ENCODE measurements around the gene CRTC1.

GRCh38 chr19:18650021-18650390 lies 33.5 kb upstream of the CRTC1 start:
- TF ChIP-seq GATA3 (IDR thresholded peaks at IDR 0.05; ENCODE audit: low read depth, low read length): no peak
- TF ChIP-seq GATA2 (IDR thresholded peaks at IDR 0.05; ENCODE audit: low read depth, low read length): no peak
